GM10847 (cell line): Measurements from ENCODE around the gene NBAS.

ENCODE experiments used
- POLR2A ChIP-seq: IDR thresholded peaks from 2 replicates; pipeline ENCODE4 v1.6.1; 2011; ENCODE audit not compliant: insufficient read length; ENCODE audit errors: extremely low read depth

NBAS gene

GRCh38 chr2:15348045-15348444 is 213.1 kb downstream of the NBAS start:
- no peak for TF ChIP-seq POLR2A

GRCh38 chr2:15346624-15347023 is 214.5 kb downstream of the NBAS start:
- no peak for TF ChIP-seq POLR2A

GRCh38 chr2:15337996-15338666 is 223.0 kb downstream of the NBAS start:
- no peak for TF ChIP-seq POLR2A

- no peak for TF ChIP-seq POLR2A
These were observed 226.3 kb downstream of the NBAS start for GRCh38 chr2:15334644-15335326.

- TF ChIP-seq POLR2A, result no peak
These were observed 229.3 kb downstream of the NBAS start for GRCh38 chr2:15331787-15332186.

- TF ChIP-seq POLR2A, result no peak
These were observed 235.8 kb downstream of the NBAS start for GRCh38 chr2:15325296-15325695.

- TF ChIP-seq POLR2A, result no peak
These were observed 237.9 kb downstream of the NBAS start for GRCh38 chr2:15323227-15323626.

GRCh38 chr2:15316370-15316814 is 244.7 kb downstream of the NBAS start:
- TF ChIP-seq POLR2A, result no peak

GRCh38 chr2:15315411-15315810 is 245.7 kb downstream of the NBAS start:
- no peak for TF ChIP-seq POLR2A

- no peak for TF ChIP-seq POLR2A
These were observed 247.5 kb downstream of the NBAS start for GRCh38 chr2:15313657-15314056.

- no peak for TF ChIP-seq POLR2A
These were observed 249.2 kb downstream of the NBAS start for GRCh38 chr2:15311926-15312325.

- TF ChIP-seq POLR2A, result no peak
These were observed 249.8 kb downstream of the NBAS start for GRCh38 chr2:15311201-15311907.

GRCh38 chr2:15307526-15307925 is 253.6 kb downstream of the NBAS start:
- TF ChIP-seq POLR2A, result no peak

- TF ChIP-seq POLR2A, result no peak
These were observed 254.4 kb downstream of the NBAS start for GRCh38 chr2:15306706-15307105.

GRCh38 chr2:15303874-15304273 is 257.3 kb downstream of the NBAS start:
- no peak for TF ChIP-seq POLR2A

GRCh38 chr2:15302154-15302553 is 259.0 kb downstream of the NBAS start:
- no peak for TF ChIP-seq POLR2A
